Thyroid gland (tissue), 4 donors: ENCODE results near the gene MZF1.

ENCODE experiments used
- POLR2A ChIP-seq, 2 donors: fragments of 450-650 bp; IDR thresholded peaks; one replicate each; pipeline ENCODE4 v1.6.1; 2017; ENCODE audit warnings: antibody characterized with exemption in 2 of 2, mild to moderate bottlenecking in 2 of 2, moderate library complexity in 1 of 2
- TF ChIP-seq, protein P1 (sequence below), 6 experiments: fragments of 200-600 bp in 3 of 6; fragments of 450-650 bp in 3 of 6; sonication (generic) in 3 of 6; IDR thresholded peaks; one replicate each; pipeline ENCODE4 v1.5.1; 2016 to 2019; ENCODE audit warnings: antibody characterized with exemption in 6 of 6, mild to moderate bottlenecking in 2 of 6, inconsistent platforms in 1 of 6, moderate library complexity in 1 of 6

DNA sequence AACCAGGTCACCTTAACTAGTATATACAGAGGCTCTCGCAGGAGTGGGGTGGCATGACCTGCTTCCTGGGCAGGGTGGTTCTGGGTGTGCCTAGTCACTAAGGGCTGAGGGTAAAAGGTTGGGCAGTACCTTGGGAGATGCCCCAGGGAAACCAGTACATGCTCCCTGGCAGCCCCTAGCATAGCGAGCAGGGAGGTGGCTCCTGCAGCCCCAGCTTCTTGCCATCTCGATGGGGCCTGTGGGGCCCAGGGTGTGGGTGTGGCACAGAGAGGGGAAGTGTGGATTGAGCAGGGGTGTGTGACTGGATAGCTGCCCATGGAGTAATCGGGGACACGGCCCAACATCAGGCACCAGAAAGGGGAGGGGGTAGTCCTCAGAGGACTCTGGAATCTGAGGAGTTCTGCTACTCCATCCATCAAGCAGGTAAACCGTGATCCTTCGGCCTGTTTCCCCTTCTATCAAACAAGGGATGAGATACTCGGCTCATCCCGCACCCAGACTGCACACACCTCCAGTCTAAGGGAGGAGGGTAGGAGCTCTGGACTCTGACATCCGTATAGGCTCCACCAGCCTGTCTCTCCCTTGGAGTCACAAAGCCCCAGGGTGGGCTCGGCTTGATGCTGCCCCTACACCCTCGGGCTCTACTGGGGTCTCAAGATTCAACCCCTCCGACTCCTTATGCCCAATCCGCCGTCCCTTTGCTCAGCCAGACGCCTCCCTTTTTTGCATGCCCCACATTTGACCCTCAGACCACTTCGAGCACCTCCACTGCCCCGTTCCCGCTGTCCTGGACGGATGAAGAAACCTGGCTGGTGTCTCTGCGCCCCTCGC is 54.7 kb downstream of the MZF1 start:
- TF ChIP-seq, protein P1, sequence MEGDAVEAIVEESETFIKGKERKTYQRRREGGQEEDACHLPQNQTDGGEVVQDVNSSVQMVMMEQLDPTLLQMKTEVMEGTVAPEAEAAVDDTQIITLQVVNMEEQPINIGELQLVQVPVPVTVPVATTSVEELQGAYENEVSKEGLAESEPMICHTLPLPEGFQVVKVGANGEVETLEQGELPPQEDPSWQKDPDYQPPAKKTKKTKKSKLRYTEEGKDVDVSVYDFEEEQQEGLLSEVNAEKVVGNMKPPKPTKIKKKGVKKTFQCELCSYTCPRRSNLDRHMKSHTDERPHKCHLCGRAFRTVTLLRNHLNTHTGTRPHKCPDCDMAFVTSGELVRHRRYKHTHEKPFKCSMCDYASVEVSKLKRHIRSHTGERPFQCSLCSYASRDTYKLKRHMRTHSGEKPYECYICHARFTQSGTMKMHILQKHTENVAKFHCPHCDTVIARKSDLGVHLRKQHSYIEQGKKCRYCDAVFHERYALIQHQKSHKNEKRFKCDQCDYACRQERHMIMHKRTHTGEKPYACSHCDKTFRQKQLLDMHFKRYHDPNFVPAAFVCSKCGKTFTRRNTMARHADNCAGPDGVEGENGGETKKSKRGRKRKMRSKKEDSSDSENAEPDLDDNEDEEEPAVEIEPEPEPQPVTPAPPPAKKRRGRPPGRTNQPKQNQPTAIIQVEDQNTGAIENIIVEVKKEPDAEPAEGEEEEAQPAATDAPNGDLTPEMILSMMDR (IDR thresholded peaks at IDR 0.05), result peak in 3 of 6 experiments; percentile 27 to 51 (median 35)
- no peak for TF ChIP-seq POLR2A (IDR thresholded peaks at IDR 0.05)
